ENCODE results near the gene TRAF4.
"Not testable (repeated sequence)": the region's sequence is repeated elsewhere in the genome, so short reads cannot be mapped to it uniquely, and the experiment has no call there.

The TRAF4 gene

GRCh38 chr17:28763137-28763799, 19.5 kb downstream of the TRAF4 start:
- DNase-seq (ENCODE audit: low read depth), result no peak
- H3K4me3 ChIP-seq (replicated peaks; ENCODE audit: low read depth, low read length), result no peak overlapping the region
- no peak for TF ChIP-seq CTCF (IDR thresholded peaks at IDR 0.05; ENCODE audit: low read length, missing control alignments)

- peak; percentile 82 for TF ChIP-seq CTCF (IDR thresholded peaks at IDR 0.05; ENCODE audit: low read length, missing control alignments)
- DNase-seq (ENCODE audit: low read depth), result peak; percentile 85
- no peak overlapping the region for H3K4me3 ChIP-seq (replicated peaks; ENCODE audit: low read depth, low read length)
Measured at GRCh38 chr17:28763804-28764266, 20.0 kb downstream of the TRAF4 start.

DNA sequence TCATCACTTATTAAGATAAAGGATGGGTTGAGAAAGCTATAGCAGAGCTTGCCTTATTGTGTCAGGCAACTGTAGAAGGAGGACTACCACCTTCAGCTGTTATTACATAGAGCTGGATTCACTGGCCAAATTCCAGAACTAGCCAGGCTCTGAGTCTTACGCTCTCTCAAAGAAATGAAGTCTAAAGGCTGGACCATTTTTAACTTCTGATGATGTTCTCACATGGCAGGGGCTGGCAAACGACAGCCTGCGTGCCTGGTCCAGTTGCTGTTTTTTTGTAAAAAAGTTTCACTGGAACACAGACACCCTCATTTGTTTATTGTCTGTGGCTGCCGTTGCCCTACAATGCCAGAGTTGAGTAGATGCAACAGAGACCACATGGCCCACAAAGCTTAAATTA, 21.2 kb downstream of the TRAF4 start:
- no peak overlapping the region for H3K4me3 ChIP-seq (replicated peaks; ENCODE audit: low read depth, low read length)
- TF ChIP-seq CTCF (IDR thresholded peaks at IDR 0.05; ENCODE audit: low read length, missing control alignments), result no peak
- no peak for DNase-seq (ENCODE audit: low read depth)

DNA sequence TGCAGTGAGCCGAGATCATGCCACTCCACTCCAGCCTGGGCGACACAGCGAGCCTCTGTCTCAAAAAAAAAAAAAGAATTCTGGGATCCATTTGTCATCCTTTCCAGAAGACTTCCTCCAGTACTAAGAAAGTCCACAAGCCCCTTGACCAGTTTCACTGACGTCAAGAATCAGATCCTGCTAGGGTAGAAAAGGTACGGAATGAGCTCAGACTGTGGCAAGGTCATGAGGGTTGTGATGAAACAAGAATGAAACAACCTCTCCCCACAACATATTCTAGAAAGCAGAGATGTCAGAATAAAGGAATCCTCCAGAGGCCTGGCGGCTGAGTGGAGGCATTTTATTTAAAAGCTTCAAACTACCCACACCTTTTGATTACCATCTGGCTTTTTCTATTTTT, 29.9 kb downstream of the TRAF4 start:
- no peak for TF ChIP-seq CTCF (IDR thresholded peaks at IDR 0.05; ENCODE audit: low read length, missing control alignments)
- no peak overlapping the region for H3K4me3 ChIP-seq (replicated peaks; ENCODE audit: low read depth, low read length)
- no peak for DNase-seq (ENCODE audit: low read depth)

DNA sequence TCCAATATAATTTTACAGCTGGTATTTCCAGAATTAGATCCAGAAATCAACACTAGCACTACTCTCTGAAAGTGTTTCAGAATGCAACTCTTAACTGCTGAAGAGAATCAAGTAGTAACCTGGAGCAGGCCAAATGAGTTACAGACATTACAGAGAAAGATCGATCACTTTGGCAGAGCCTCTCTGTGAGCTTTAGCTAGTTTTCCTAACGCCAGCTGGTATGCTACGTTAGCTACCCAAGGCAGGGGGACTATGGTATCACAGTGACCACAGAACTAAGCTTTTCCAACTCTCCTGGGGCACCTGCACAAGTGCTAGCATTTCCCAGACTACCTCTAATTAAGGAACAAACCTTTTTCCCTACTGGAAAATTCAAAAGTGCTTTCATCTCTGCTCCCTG, 30.4 kb downstream of the TRAF4 start:
- no peak overlapping the region for H3K4me3 ChIP-seq (replicated peaks; ENCODE audit: low read depth, low read length)
- no peak for TF ChIP-seq CTCF (IDR thresholded peaks at IDR 0.05; ENCODE audit: low read length, missing control alignments)

GRCh38 chr17:28777178-28777577, 33.4 kb downstream of the TRAF4 start:
- no peak for DNase-seq (ENCODE audit: low read depth)
- H3K4me3 ChIP-seq (replicated peaks; ENCODE audit: low read depth, low read length), result no peak overlapping the region
- TF ChIP-seq CTCF (IDR thresholded peaks at IDR 0.05; ENCODE audit: low read length, missing control alignments), result no peak

More for the DNA sequence above, 30.4 kb downstream of the TRAF4 start:
- DNase-seq (ENCODE audit: low read depth), result no peak

GRCh38 chr17:28779601-28780000, 35.8 kb downstream of the TRAF4 start:
- DNase-seq (ENCODE audit: low read depth); H3K4me3 ChIP-seq (replicated peaks; ENCODE audit: low read depth, low read length): not testable (repeated sequence)
